NCI-H345 treated with DMSO at 0.1 percent for 48 hours (cell line): ENCODE data around the gene TPCN2.

Experiments
- DNase-seq: peaks from one replicate; lab custom pipeline; 2025; ENCODE audit not compliant: unreplicated experiment; lab: John Stamatoyannopoulos, UW

TPCN2 gene

DNA sequence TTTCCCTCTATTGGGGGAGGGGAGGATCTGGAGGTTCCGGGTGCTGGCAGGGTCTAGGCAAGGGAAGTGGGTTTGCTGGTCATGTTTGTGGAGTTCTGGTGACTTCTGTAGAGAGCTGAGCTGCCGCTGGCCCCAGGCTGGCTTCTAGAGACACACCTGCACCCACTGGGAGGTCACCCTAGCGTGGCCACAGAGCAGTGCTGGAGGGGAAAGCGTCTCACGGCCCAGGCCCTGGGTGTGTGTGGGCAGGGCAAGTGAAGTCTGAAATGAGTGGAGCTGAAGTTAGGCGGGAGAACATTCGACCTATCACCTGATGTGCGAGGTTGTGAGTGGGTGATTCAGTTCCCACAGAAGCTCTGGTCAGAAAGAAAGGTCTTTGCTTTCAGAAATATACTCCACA lies 134.9 kb downstream of the TPCN2 start:
- no peak for DNase-seq
